GM12875 (cell line): ENCODE data around the gene CTDSPL.

Experiments
- H3K4me3 ChIP-seq: one replicate; pipeline ENCODE4 v1.5.1; 2011; ENCODE audit warnings: low read depth, low read length, control low read depth
- TF ChIP-seq, protein P1 (sequence below): IDR thresholded peaks from 2 replicates; pipeline ENCODE4 v1.5.1; 2011; ENCODE audit warnings: low read depth, mild to moderate bottlenecking, control low read depth, inconsistent platforms, low read length, moderate library complexity, borderline replicate concordance; ENCODE audit not compliant: insufficient read depth

The CTDSPL gene

DNA sequence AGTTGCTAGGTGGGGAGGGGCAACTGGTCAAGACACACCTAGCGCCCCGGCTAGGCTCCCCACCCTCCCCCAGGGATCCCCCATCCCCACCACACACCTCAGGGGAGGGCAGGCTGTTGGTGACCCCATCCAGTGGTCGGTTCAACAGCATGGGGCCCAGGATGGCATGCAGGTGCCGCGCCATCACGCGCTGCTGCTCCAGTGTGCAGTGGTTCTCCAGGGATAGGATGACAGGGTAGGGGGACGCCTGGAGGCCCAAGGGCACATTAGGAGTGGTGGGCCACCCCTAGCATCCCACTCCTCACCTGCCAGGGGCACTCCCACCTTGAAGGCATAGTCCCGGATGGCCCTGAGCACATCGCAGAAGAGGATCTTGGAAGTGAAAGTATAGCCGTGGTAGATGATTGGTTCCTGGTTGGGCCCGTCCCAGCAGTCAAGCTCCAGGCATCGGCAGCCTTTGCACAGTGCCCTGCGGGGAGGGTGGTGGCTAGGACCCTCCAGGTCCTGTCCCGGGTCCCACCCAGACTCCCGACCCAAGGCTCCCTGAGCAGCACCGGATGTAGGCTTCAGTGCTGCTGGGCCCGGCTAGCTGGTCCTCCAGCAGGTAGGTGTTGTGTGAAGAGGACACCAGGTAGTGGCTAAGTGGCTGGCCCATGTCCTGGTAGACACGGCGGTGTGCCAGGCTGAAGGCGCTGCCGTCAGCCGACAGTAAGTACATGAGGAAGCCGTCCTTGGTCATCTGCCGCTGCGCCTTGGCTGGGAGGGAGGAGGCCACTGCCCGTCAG is 148.3 kb downstream of the CTDSPL start:
- no peak overlapping the region for H3K4me3 ChIP-seq
- TF ChIP-seq, protein P1, sequence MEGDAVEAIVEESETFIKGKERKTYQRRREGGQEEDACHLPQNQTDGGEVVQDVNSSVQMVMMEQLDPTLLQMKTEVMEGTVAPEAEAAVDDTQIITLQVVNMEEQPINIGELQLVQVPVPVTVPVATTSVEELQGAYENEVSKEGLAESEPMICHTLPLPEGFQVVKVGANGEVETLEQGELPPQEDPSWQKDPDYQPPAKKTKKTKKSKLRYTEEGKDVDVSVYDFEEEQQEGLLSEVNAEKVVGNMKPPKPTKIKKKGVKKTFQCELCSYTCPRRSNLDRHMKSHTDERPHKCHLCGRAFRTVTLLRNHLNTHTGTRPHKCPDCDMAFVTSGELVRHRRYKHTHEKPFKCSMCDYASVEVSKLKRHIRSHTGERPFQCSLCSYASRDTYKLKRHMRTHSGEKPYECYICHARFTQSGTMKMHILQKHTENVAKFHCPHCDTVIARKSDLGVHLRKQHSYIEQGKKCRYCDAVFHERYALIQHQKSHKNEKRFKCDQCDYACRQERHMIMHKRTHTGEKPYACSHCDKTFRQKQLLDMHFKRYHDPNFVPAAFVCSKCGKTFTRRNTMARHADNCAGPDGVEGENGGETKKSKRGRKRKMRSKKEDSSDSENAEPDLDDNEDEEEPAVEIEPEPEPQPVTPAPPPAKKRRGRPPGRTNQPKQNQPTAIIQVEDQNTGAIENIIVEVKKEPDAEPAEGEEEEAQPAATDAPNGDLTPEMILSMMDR, result no peak

DNA sequence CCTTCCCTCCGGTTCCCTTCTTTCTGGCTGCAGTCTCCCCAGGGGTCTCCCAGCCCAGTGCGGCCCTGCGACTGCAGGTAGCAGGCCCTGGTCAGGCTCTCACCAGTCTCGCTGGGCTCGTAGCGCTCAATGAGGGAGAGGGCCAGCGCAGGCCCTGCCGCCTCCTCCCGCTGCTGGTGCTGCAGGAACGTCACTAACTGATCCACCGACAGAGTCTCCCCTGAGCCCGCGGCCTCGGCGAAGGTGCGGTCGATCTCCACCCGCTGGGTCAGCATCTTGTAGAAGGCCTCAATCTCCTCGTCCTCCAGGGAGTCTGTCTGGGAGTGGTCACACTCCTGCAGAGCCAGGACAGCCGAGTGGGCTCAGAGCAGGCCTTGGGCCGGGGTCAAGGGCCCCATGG is 149.4 kb downstream of the CTDSPL start:
- no peak overlapping the region for H3K4me3 ChIP-seq
- TF ChIP-seq, protein P1, result no peak

DNA sequence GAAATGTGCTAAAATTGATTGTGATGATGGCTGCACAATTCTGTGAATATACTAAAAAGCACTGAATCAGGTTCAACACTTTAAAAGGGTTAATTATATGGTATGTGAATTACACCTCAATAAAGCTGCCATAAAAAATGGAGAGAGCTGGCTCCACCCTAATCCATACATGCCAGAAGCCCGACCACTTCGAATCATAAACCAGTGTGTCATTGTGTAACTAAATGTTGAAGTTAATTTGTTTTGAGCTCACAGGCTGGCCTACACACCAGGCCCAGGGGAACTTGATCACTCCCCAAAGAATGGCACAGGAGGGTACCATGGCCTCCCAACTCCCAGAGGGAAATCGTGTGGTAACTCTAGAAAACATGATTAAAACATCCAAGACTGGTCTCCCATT is 153.8 kb downstream of the CTDSPL start:
- no peak overlapping the region for H3K4me3 ChIP-seq
- TF ChIP-seq, protein P1, result no peak

DNA sequence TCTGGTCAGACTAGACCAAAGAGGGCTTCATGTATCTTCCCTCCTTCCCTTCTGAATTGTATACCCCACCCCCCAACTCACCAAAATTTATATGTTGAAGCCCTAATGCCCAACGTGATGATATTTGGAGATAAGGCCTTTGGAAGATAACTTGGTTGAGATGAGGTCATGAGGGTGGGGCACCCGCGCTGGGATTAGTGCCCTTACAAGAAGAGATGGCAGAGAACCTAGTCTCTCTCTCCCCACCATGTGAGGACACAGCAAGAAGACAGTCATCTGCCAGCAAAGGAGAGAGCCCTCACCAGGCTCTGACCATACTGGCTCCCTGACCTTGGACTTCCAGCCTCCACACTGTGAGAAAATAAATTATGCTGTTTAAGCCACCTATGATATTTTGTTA is 154.3 kb downstream of the CTDSPL start:
- H3K4me3 ChIP-seq, result no peak overlapping the region
- TF ChIP-seq, protein P1, result no peak

DNA sequence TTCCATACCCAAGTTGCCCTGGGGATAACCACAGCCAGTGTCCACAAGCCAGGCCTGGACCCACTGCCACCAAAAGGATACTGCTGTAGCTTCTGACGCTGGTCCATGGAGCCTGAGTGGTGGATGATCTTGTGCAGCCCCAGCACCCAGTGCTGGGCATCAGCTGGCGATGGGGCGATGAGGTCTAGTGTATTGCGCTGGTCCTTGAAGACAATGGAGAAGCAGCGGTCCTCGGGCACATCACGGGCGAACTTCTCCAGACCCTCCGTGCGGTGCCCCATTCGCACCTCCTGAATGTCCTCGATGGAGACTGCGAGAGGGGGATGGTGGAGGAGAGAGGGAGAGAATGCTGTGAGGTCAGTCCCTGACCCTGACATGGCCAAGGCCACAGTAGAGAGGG is 154.7 kb downstream of the CTDSPL start:
- TF ChIP-seq, protein P1, result no peak
- no peak overlapping the region for H3K4me3 ChIP-seq

DNA sequence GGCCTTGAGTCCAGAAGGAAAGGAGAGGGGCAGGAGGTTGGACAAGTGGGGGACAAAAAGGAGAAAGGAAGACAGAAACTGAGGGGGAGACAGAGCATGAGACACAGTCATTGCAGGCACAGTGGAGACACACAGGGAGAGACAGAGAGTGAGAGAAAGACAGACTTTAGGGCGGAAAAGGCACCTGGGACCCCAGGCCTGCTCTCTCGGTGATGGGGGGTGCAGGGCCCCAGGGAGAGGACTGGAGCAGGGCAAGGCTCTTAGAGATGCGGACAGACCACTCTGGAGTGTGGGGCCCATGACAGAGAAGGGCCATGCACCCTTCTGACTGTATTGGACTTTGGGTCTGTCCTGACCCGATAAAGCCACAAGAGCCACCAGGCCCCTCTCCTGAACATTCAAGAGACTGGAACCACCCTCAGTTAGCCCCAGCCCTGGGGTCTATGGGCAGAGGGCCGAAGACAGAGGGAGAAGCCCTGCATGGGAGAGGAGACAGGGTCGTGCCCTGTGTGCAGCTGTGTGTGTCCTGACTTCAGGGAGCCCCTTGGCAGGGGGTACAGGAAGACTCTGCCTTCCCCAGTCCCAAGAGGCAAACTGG is 155.3 kb downstream of the CTDSPL start:
- TF ChIP-seq, protein P1, result no peak
- H3K4me3 ChIP-seq, result no peak overlapping the region
